Measurements from ENCODE around the gene CYTH2. TPM values are rescaled to one million over a fixed set of nuclear protein-coding genes. Genes with fewer than 3 reads are reported as not detected.
A peak's percentile ranks its signal among the peaks of the same experiment; 100 is the strongest.

The CYTH2 gene
- total and polyA plus RNA-seq, 2 experiments from 2014 or later, result 138 to 179 TPM

- no peaks in the 10 kb centered on the region for H3K27me3 ChIP-seq
- H3K27ac ChIP-seq, result peak overlapping the region; percentile 57
- no peak overlapping the region for H3K4me3 ChIP-seq
- no peak for TF ChIP-seq CTCF (IDR thresholded peaks at IDR 0.05; ENCODE audit: low read depth, low read length)
- H3K9me3 ChIP-seq (ENCODE audit: low read depth), result no peaks in the 10 kb centered on the region
- no peaks in the 10 kb centered on the region for H3K4me1 ChIP-seq (ENCODE audit: low read depth)
- H3K36me3 ChIP-seq, result peaks cover 30% of the 10 kb centered on the region
- DNase-seq (ENCODE audit: low read depth in 1 of 2, low spot score in 1 of 2), result no peak
Measured at GRCh38 chr19:48479686-48480085, 10.5 kb downstream of the CYTH2 start.

- H3K9me3 ChIP-seq (ENCODE audit: low read depth), result no peaks in the 10 kb centered on the region
- DNase-seq (ENCODE audit: low read depth in 1 of 2, low spot score in 1 of 2), result peak in 1 of 2 donors; percentile 46
- TF ChIP-seq CTCF (IDR thresholded peaks at IDR 0.05; ENCODE audit: low read depth, low read length), result no peak
- H3K4me3 ChIP-seq, result no peak overlapping the region
- no peaks in the 10 kb centered on the region for H3K4me1 ChIP-seq (ENCODE audit: low read depth)
- peaks cover 26% of the 10 kb centered on the region for H3K36me3 ChIP-seq
- no peaks in the 10 kb centered on the region for H3K27me3 ChIP-seq
- peak overlapping the region; percentile 57 for H3K27ac ChIP-seq
Measured at GRCh38 chr19:48480183-48480557, 11.0 kb downstream of the CYTH2 start.

- Histone ChIP-seq H3K27me3 (no peaks in the 10 kb centered on the region), H3K27ac (peak overlapping the region; percentile 43), H3K4me1 (ENCODE audit: low read depth) (no peaks in the 10 kb centered on the region), H3K9me3 (ENCODE audit: low read depth) (no peaks in the 10 kb centered on the region), H3K36me3 (peaks cover 19% of the 10 kb centered on the region), H3K4me3 (no peak overlapping the region)
- DNase-seq (ENCODE audit: low read depth in 1 of 2, low spot score in 1 of 2), result peak in 1 of 2 donors; percentile 49
- TF ChIP-seq CTCF (IDR thresholded peaks at IDR 0.05; ENCODE audit: low read depth, low read length), result peak; percentile 5
Measured at GRCh38 chr19:48480558-48481500, 11.7 kb downstream of the CYTH2 start.

GRCh38 chr19:48481846-48482639 lies 12.9 kb downstream of the CYTH2 start:
- Histone ChIP-seq H3K27me3 (no peaks in the 10 kb centered on the region), H3K27ac (peak overlapping the region; percentile 43), H3K9me3 (ENCODE audit: low read depth) (no peaks in the 10 kb centered on the region), H3K36me3 (peaks cover 9% of the 10 kb centered on the region), H3K4me1 (ENCODE audit: low read depth) (no peaks in the 10 kb centered on the region), H3K4me3 (no peak overlapping the region)
- DNase-seq (ENCODE audit: low read depth in 1 of 2, low spot score in 1 of 2), result no peak
- no peak for TF ChIP-seq CTCF (IDR thresholded peaks at IDR 0.05; ENCODE audit: low read depth, low read length)

GRCh38 chr19:48483301-48483700 lies 14.1 kb downstream of the CYTH2 start:
- no peak for TF ChIP-seq CTCF (IDR thresholded peaks at IDR 0.05; ENCODE audit: low read depth, low read length)
- no peak for DNase-seq (ENCODE audit: low read depth in 1 of 2, low spot score in 1 of 2)
- Histone ChIP-seq H3K27ac (no peak overlapping the region), H3K4me1 (ENCODE audit: low read depth) (no peaks in the 10 kb centered on the region), H3K4me3 (no peak overlapping the region), H3K9me3 (ENCODE audit: low read depth) (no peaks in the 10 kb centered on the region), H3K36me3 (peaks cover under 1% of the 10 kb centered on the region), H3K27me3 (no peaks in the 10 kb centered on the region)

Data from cardiac muscle cell (in vitro differentiated cells and primary cell).